GM12878 (cell line): ENCODE results near the gene LRRC52.
A peak's percentile ranks its signal among the peaks of the same experiment; 100 is the strongest.

ENCODE experiments used
- ASH2L ChIP-seq: fragments of 300-600, 200-600 bp; sonication (generic); IDR thresholded peaks from 2 replicates; pipeline ENCODE4 v1.6.1; 2017; ENCODE audit warnings: low read depth, mild to moderate bottlenecking, borderline replicate concordance
- CEBPB ChIP-seq, 2 experiments: fragments of 150-350 bp in 1 of 2; IDR thresholded peaks; 2 replicates each; pipeline ENCODE4 v1.6.1; 2012 to 2014; ENCODE audit warnings: low read depth in 2 of 2, low read length in 2 of 2, borderline replicate concordance in 1 of 2, inconsistent platforms in 1 of 2
- MYB ChIP-seq: fragments of 150-350 bp; IDR thresholded peaks from 2 replicates; pipeline ENCODE4 v1.6.1; 2014; ENCODE audit warnings: mild to moderate bottlenecking, low read depth, low read length, borderline replicate concordance
- SPI1 ChIP-seq: IDR thresholded peaks from 2 replicates; pipeline ENCODE4 v1.6.1; 2011; ENCODE audit warnings: low read depth, mild to moderate bottlenecking, low read length, moderate library complexity, borderline replicate concordance; ENCODE audit not compliant: insufficient read depth
- SUZ12 ChIP-seq: fragments of 200-600 bp; sonication (generic); IDR thresholded peaks from one replicate; pipeline ENCODE4 v1.6.1; 2018; ENCODE audit warnings: antibody characterized with exemption, mild to moderate bottlenecking; ENCODE audit not compliant: unreplicated experiment
- ZZZ3 ChIP-seq: IDR thresholded peaks from 2 replicates; pipeline ENCODE4 v1.6.1; 2011; ENCODE audit warnings: low read depth; ENCODE audit not compliant: control insufficient read depth, insufficient read length
- TF ChIP-seq, protein P1 (sequence below), 3 experiments: IDR thresholded peaks in 2 of 3; conservative IDR thresholded peaks in 1 of 3; 2 replicates each; pipeline ENCODE4 v1.5.1; 2011; ENCODE audit warnings: low read depth in 3 of 3, low read length in 3 of 3, mild to moderate bottlenecking in 3 of 3, control low read depth in 2 of 3, moderate library complexity in 2 of 3, inconsistent platforms in 1 of 3, mixed read lengths in 1 of 3; ENCODE audit not compliant: control insufficient read depth in 2 of 3, insufficient read depth in 1 of 3; ENCODE audit errors: extremely low read depth in 1 of 3
- TF ChIP-seq, protein P2 (sequence below): IDR thresholded peaks from 2 replicates; pipeline ENCODE4 v1.6.1; 2012; ENCODE audit warnings: low read length, inconsistent platforms
- TF ChIP-seq, protein P3 (sequence below): IDR thresholded peaks from 2 replicates; pipeline ENCODE4 v1.6.1; 2011; ENCODE audit warnings: low read depth, low read length, improper control_type of control experiment, borderline replicate concordance

DNA sequence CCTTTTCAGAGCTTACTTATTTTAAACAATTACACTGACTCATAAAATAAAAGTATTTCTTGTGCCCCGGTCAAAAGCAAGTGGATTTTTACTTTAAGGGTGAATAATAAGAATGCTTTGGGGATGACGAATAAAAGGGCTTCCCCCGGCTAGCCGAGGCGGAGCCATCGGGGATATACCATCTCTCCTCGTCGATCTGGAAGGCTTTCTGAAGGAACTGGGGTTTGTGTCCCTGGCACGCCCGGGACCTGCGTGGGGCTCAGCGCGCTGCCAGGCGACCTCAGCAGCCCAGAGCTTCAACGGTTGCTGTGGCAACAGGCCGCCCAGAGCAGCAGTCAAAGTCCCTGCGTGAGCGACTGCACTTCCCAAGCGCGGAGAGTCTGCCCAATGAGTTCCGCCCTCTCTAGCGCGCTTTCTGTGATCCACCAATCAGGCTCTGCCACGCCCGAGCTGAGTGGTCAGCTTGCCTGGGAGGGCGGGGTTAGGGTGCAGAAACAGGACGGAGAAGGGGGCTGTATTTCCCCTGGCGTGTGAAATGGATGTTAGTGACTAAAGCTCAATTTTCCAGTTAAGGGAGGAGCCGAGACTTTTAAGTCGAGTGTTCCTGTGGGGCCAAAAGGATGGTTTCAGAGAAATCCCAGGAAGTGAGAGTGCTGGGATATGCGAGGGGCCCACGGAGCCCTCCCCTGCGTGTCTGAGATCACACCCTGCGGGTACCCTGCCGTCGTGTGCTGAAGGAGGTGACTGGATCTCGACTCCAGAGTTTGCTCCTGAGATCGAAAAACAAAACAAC, 54.3 kb downstream of the LRRC52 start:
- TF ChIP-seq, protein P1, sequence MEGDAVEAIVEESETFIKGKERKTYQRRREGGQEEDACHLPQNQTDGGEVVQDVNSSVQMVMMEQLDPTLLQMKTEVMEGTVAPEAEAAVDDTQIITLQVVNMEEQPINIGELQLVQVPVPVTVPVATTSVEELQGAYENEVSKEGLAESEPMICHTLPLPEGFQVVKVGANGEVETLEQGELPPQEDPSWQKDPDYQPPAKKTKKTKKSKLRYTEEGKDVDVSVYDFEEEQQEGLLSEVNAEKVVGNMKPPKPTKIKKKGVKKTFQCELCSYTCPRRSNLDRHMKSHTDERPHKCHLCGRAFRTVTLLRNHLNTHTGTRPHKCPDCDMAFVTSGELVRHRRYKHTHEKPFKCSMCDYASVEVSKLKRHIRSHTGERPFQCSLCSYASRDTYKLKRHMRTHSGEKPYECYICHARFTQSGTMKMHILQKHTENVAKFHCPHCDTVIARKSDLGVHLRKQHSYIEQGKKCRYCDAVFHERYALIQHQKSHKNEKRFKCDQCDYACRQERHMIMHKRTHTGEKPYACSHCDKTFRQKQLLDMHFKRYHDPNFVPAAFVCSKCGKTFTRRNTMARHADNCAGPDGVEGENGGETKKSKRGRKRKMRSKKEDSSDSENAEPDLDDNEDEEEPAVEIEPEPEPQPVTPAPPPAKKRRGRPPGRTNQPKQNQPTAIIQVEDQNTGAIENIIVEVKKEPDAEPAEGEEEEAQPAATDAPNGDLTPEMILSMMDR (IDR thresholded peaks at IDR 0.05 in 2 of 3, conservative IDR thresholded peaks at IDR 0.05 in 1 of 3; ENCODE audit: control insufficient read depth in 2 of 3, extremely low read depth in 1 of 3, insufficient read depth in 1 of 3, low read depth in 3 of 3, low read length in 3 of 3) = no peak
- TF ChIP-seq, protein P2, sequence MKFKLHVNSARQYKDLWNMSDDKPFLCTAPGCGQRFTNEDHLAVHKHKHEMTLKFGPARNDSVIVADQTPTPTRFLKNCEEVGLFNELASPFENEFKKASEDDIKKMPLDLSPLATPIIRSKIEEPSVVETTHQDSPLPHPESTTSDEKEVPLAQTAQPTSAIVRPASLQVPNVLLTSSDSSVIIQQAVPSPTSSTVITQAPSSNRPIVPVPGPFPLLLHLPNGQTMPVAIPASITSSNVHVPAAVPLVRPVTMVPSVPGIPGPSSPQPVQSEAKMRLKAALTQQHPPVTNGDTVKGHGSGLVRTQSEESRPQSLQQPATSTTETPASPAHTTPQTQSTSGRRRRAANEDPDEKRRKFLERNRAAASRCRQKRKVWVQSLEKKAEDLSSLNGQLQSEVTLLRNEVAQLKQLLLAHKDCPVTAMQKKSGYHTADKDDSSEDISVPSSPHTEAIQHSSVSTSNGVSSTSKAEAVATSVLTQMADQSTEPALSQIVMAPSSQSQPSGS = no peak
- TF ChIP-seq MYB (no peak), SUZ12 (no peak), SPI1 (peak; percentile 72; the same call in 1 of the 2 replicates), ZZZ3 (no peak), ASH2L (no peak), CEBPB (IDR thresholded peaks at IDR 0.05; ENCODE audit: borderline replicate concordance in 1 of 2, low read depth in 2 of 2, low read length in 2 of 2) (no peak)
- TF ChIP-seq, protein P3, sequence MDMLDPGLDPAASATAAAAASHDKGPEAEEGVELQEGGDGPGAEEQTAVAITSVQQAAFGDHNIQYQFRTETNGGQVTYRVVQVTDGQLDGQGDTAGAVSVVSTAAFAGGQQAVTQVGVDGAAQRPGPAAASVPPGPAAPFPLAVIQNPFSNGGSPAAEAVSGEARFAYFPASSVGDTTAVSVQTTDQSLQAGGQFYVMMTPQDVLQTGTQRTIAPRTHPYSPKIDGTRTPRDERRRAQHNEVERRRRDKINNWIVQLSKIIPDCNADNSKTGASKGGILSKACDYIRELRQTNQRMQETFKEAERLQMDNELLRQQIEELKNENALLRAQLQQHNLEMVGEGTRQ = no peak
